H9 (cell line): ENCODE measurements around the gene CCDC85A. TPM values are rescaled to one million over a fixed set of nuclear protein-coding genes. Genes with fewer than 3 reads are reported as not detected.

Source experiments
- DNase-seq: peaks from one replicate; pipeline ENCODE4 v3.0.0-alpha.2; 2017
- H2AFZ ChIP-seq: one replicate; pipeline ENCODE4 v1.6.1; 2013; ENCODE audit warnings: mild to moderate bottlenecking, low read length, control low read depth, moderate library complexity
- H2AK5ac ChIP-seq: 2 replicates; pipeline ENCODE4 v1.6.1; 2013; ENCODE audit warnings: low read length, control low read depth, mixed read lengths; ENCODE audit not compliant: insufficient read length
- H2BK120ac ChIP-seq: one replicate; pipeline ENCODE4 v1.6.1; 2013; ENCODE audit warnings: low read depth, mild to moderate bottlenecking, low read length, control low read depth, inconsistent platforms; ENCODE audit not compliant: poor library complexity, severe bottlenecking
- H2BK12ac ChIP-seq: 2 replicates; pipeline ENCODE4 v1.6.1; 2013; ENCODE audit warnings: low read length, control low read depth, mixed read lengths, low read depth; ENCODE audit not compliant: insufficient read length
- H2BK15ac ChIP-seq: 2 replicates; pipeline ENCODE4 v1.6.1; 2013; ENCODE audit warnings: low read depth, low read length, control low read depth
- H2BK20ac ChIP-seq: one replicate; pipeline ENCODE4 v1.6.1; 2013; ENCODE audit warnings: low read depth, mild to moderate bottlenecking, low read length, control low read depth, inconsistent platforms; ENCODE audit not compliant: poor library complexity, severe bottlenecking
- H2BK5ac ChIP-seq: 2 replicates; pipeline ENCODE4 v1.6.1; 2013; ENCODE audit warnings: low read length, control low read depth, mixed read lengths; ENCODE audit not compliant: insufficient read length
- H3K14ac ChIP-seq: 2 replicates; pipeline ENCODE4 v1.6.1; 2013; ENCODE audit warnings: low read length, control low read depth; ENCODE audit not compliant: insufficient read depth
- H3K18ac ChIP-seq: 2 replicates; pipeline ENCODE4 v1.6.1; 2013; ENCODE audit warnings: low read depth, mild to moderate bottlenecking, mixed read lengths, low read length, control low read depth; ENCODE audit not compliant: insufficient read length
- H3K23ac ChIP-seq: 2 replicates; pipeline ENCODE4 v1.6.1; 2013; ENCODE audit warnings: low read length, control low read depth, mixed read lengths, low read depth; ENCODE audit not compliant: insufficient read length
- H3K23me2 ChIP-seq: 2 replicates; pipeline ENCODE4 v1.6.1; 2013; ENCODE audit warnings: low read depth, mild to moderate bottlenecking, mixed read lengths, low read length, control low read depth; ENCODE audit not compliant: insufficient read length, poor library complexity, severe bottlenecking
- H3K27ac ChIP-seq: 2 replicates; pipeline ENCODE4 v1.5.1; 2013; ENCODE audit warnings: low read length, control low read depth, mixed read lengths, low read depth; ENCODE audit not compliant: insufficient read length
- H3K27me3 ChIP-seq: 2 replicates; pipeline ENCODE4 v1.6.1; 2013; ENCODE audit warnings: low read length, control low read depth, inconsistent platforms; ENCODE audit not compliant: insufficient read depth
- H3K4ac ChIP-seq: 2 replicates; pipeline ENCODE4 v1.6.1; 2013; ENCODE audit warnings: low read depth, mild to moderate bottlenecking, control low read depth, inconsistent platforms, low read length, moderate library complexity
- H3K4me1 ChIP-seq: 2 replicates; pipeline ENCODE4 v1.6.1; 2013; ENCODE audit warnings: low read length, control low read depth, inconsistent platforms; ENCODE audit not compliant: insufficient read depth
- H3K4me2 ChIP-seq: 2 replicates; pipeline ENCODE4 v1.6.1; 2013; ENCODE audit warnings: low read length, control low read depth, mixed read lengths; ENCODE audit not compliant: insufficient read length, insufficient read depth
- H3K56ac ChIP-seq: 2 replicates; pipeline ENCODE4 v1.6.1; 2013; ENCODE audit warnings: low read depth, mild to moderate bottlenecking, mixed read lengths, low read length, control low read depth; ENCODE audit not compliant: insufficient read length
- H3K79me1 ChIP-seq: 2 replicates; pipeline ENCODE4 v1.6.1; 2013; ENCODE audit warnings: low read depth, mild to moderate bottlenecking, moderate library complexity, low read length, control low read depth, inconsistent platforms; ENCODE audit not compliant: insufficient read depth, poor library complexity, severe bottlenecking
- H3K79me2 ChIP-seq: 2 replicates; pipeline ENCODE4 v1.6.1; 2013; ENCODE audit warnings: low read length, control low read depth, inconsistent platforms; ENCODE audit not compliant: insufficient read depth
- H3K9ac ChIP-seq: 2 replicates; pipeline ENCODE4 v1.6.1; 2013; ENCODE audit warnings: low read length, control low read depth, mixed read lengths; ENCODE audit not compliant: insufficient read length; ENCODE audit errors: extremely low read depth
- H3K9me3 ChIP-seq: one replicate; pipeline ENCODE4 v1.6.1; 2013; ENCODE audit warnings: low read depth, low read length, inconsistent platforms; ENCODE audit not compliant: control insufficient read depth
- H3T11ph ChIP-seq: one replicate; pipeline ENCODE4 v1.6.1; 2013; ENCODE audit warnings: mild to moderate bottlenecking, low read length, control low read depth, inconsistent platforms
- H4K20me1 ChIP-seq: one replicate; pipeline ENCODE4 v1.6.1; 2013; ENCODE audit not compliant: control insufficient read depth, insufficient read length, insufficient read depth
- H4K5ac ChIP-seq: 2 replicates; pipeline ENCODE4 v1.6.1; 2013; ENCODE audit warnings: low read depth, mild to moderate bottlenecking, mixed read lengths, low read length, control low read depth; ENCODE audit not compliant: insufficient read length
- H4K8ac ChIP-seq: replicated peaks from 2 replicates; pipeline ENCODE4 v1.6.1; 2013; ENCODE audit warnings: low read length, control low read depth, mixed read lengths, low read depth; ENCODE audit not compliant: insufficient read length
- H4K91ac ChIP-seq: 2 replicates; pipeline ENCODE4 v1.6.1; 2013; ENCODE audit warnings: low read depth, mild to moderate bottlenecking, moderate library complexity, mixed read lengths, low read length, control low read depth; ENCODE audit not compliant: insufficient read length
- H3K27ac Mint-ChIP-seq, 3 experiments: 2 replicates in 2 of 3; 3 replicates in 1 of 3; pipeline ENCODE4 v1.8.0; 2020 to 2021; ENCODE audit warnings: mixed read lengths in 3 of 3, mild to moderate bottlenecking in 1 of 3, moderate library complexity in 1 of 3
- H3K27me3 Mint-ChIP-seq: 2 replicates; pipeline ENCODE4 v1.8.0; 2021; ENCODE audit warnings: low read depth, mild to moderate bottlenecking, moderate library complexity, mixed read lengths
- H3K36me3 Mint-ChIP-seq, 3 experiments: 2 replicates in 2 of 3; 3 replicates in 1 of 3; pipeline ENCODE4 v1.8.0; 2020 to 2021; ENCODE audit warnings: low read depth in 3 of 3, mixed read lengths in 3 of 3; ENCODE audit not compliant: insufficient read depth in 1 of 3
- H3K4me1 Mint-ChIP-seq, 2 experiments: 2 replicates each; pipeline ENCODE4 v1.8.0; 2020; ENCODE audit warnings: mixed read lengths in 2 of 2
- H3K4me3 Mint-ChIP-seq, 2 experiments: 2 replicates in 1 of 2; 3 replicates in 1 of 2; pipeline ENCODE4 v1.8.0; 2020 to 2021; ENCODE audit warnings: mild to moderate bottlenecking in 2 of 2, mixed read lengths in 2 of 2, moderate library complexity in 1 of 2
- H3K9me3 Mint-ChIP-seq, 2 experiments: 2 replicates in 1 of 2; 3 replicates in 1 of 2; pipeline ENCODE4 v1.8.0; 2020; ENCODE audit warnings: mild to moderate bottlenecking in 2 of 2, mixed read lengths in 2 of 2, moderate library complexity in 1 of 2
- WGBS: extraction: QIAGEN DNeasy Blood & Tissue Kit; methylation state at CpG from one replicate; pipeline ENCODE4 v1.1.7; 2013; ENCODE audit warnings: missing lambda C conversion rate, low lambda C conversion rate, mixed read lengths; ENCODE audit not compliant: insufficient read length; ENCODE audit errors: extremely low coverage; 5-methylcytosine and 5-hydroxymethylcytosine counted together
- total RNA-seq: library from RNA; stranded (reverse); gene quantifications from 2 replicates; pipeline ENCODE4 v1.2.1, GENCODE V29; 2021
- TF ChIP-seq, protein P1 (sequence below): fragments of 200-600 bp; sonication (generic); conservative IDR thresholded peaks from 3 replicates; pipeline ENCODE4 v1.8.0; 2021; ENCODE audit warnings: antibody characterized with exemption, mild to moderate bottlenecking

Gene CCDC85A
- total RNA-seq, 1 experiment from 2014 or later: 0.17 TPM

DNA sequence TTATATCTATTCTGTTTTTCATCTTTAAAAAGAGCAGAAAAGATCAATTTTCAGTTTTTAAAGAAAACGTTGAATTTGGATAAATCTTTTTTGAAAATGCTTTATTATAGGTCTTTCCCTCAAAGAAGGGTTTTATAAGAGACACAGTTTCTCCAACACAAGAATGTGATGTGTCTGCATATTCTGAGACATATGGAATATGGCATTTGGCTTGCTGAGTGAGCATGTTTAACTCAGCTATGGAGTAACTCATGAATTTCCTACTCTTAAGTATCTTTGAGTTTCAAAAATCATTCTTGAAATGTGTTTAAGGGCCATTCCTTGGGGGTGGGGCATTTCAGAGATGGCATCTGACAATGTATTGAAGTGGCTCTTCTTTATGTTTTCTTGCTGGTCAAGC is 191.5 kb downstream of the CCDC85A start:
- H2BK120ac ChIP-seq: no peak overlapping the region
- H4K91ac ChIP-seq: no peak overlapping the region
- no peaks in the 10 kb centered on the region for H3K79me1 ChIP-seq
- no peak overlapping the region for H3K4me3 Mint-ChIP-seq
- H3K14ac ChIP-seq: no peak overlapping the region
- H2BK20ac ChIP-seq: no peak overlapping the region
- H3K18ac ChIP-seq: no peak overlapping the region
- no peaks in the 10 kb centered on the region for H3K27me3 ChIP-seq
- no peak overlapping the region for H2BK5ac ChIP-seq
- no peaks in the 10 kb centered on the region for H3K9me3 Mint-ChIP-seq
- no peaks in the 10 kb centered on the region for H4K20me1 ChIP-seq
- H4K5ac ChIP-seq: no peak overlapping the region
- no peak overlapping the region for H2BK12ac ChIP-seq
- H3K56ac ChIP-seq: no peak overlapping the region
- no peak overlapping the region for H2BK15ac ChIP-seq
- H3K36me3 Mint-ChIP-seq: no peaks in the 10 kb centered on the region
- H2AFZ ChIP-seq: no peak overlapping the region
- no peaks in the 10 kb centered on the region; the same call in 1 of the 2 replicates for H3K4me1 ChIP-seq
- no peak overlapping the region for H3K9ac ChIP-seq
- no peak overlapping the region for H3K27ac ChIP-seq
- no peaks in the 10 kb centered on the region for H3K9me3 ChIP-seq
- H3K23ac ChIP-seq: no peak overlapping the region
- H3K27me3 Mint-ChIP-seq: no peaks in the 10 kb centered on the region
- no peak overlapping the region for H3K4me2 ChIP-seq
- H3K23me2 ChIP-seq: no peaks in the 10 kb centered on the region
- no CpG with 5 or more reads among the region's 1 CpG for WGBS
- no peak overlapping the region for H2AK5ac ChIP-seq
- no peak overlapping the region for H4K8ac ChIP-seq
- TF ChIP-seq, protein P1, sequence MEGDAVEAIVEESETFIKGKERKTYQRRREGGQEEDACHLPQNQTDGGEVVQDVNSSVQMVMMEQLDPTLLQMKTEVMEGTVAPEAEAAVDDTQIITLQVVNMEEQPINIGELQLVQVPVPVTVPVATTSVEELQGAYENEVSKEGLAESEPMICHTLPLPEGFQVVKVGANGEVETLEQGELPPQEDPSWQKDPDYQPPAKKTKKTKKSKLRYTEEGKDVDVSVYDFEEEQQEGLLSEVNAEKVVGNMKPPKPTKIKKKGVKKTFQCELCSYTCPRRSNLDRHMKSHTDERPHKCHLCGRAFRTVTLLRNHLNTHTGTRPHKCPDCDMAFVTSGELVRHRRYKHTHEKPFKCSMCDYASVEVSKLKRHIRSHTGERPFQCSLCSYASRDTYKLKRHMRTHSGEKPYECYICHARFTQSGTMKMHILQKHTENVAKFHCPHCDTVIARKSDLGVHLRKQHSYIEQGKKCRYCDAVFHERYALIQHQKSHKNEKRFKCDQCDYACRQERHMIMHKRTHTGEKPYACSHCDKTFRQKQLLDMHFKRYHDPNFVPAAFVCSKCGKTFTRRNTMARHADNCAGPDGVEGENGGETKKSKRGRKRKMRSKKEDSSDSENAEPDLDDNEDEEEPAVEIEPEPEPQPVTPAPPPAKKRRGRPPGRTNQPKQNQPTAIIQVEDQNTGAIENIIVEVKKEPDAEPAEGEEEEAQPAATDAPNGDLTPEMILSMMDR: no peak
- H3K4ac ChIP-seq: no peak overlapping the region
- no peak overlapping the region for H3K27ac Mint-ChIP-seq
- H3K4me1 Mint-ChIP-seq: peaks cover 0 to 10% of the 10 kb centered on the region in 2 experiments; a peak in 2 of 4 replicates
- no peak for DNase-seq
- H3K79me2 ChIP-seq: no peaks in the 10 kb centered on the region
- no peak overlapping the region for H3T11ph ChIP-seq
